HG02970 (cell line): ENCODE measurements around the gene IPO4.

Experiments used
- ATAC-seq: cut with Tn5 transposase; IDR thresholded peaks from one replicate; pipeline ENCODE4 v1.9.1; 2021; ENCODE audit warnings: mild to moderate bottlenecking, moderate library complexity, moderate number of reproducible peaks; ENCODE audit not compliant: unreplicated experiment, low FRiP score

Gene IPO4

DNA sequence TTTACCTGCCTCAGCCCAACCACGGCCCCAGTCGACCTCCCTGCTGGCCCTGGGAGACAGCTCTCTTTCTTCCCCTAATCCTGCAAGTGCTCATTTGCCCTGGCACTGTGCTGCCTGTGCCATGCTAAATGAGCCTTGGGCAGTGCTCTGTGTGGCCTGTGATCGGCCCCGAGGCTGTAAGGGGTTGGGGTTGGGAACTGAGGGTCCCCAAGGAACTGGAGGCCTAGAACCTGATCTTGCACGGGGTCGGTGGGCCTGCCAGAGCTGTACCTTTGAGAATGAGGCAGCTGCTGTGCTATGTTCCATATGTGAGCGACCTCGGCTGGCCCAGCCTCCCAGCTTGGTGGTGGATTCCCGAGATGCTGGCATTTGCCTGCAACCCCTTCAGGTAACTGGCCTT, 38.6 kb downstream of the IPO4 start:
- no peak for ATAC-seq

DNA sequence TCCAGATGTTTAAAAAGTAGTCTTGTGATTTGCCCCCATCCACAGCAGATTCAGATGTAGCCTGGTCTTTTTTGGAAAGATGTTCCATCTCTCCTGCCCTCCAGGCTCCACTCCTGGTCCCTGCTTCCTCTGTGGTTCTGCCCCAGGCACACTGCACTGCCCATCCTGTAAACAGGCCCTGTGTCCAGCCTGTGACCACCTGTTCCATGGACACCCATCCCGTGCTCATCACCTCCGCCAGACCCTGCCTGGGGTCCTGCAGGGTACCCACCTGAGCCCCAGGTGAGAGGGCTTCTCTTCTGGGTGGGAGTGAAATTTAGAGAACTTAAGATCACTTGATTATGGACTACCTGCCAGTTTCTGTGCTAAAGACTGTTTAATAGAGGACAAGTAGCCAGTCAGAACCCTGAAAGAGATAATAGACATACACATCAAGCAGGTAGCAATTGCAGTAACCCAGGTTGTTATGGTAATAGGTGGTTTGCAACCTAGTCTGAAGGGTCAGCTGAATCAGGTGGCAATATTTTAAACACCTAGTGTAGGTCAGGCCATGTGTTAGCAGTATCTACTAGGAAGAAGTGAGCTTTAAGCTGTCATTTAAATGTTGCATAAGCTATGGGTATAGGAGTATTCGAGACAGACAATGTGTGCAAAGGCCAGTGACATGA, 39.2 kb downstream of the IPO4 start:
- ATAC-seq = no peak

DNA sequence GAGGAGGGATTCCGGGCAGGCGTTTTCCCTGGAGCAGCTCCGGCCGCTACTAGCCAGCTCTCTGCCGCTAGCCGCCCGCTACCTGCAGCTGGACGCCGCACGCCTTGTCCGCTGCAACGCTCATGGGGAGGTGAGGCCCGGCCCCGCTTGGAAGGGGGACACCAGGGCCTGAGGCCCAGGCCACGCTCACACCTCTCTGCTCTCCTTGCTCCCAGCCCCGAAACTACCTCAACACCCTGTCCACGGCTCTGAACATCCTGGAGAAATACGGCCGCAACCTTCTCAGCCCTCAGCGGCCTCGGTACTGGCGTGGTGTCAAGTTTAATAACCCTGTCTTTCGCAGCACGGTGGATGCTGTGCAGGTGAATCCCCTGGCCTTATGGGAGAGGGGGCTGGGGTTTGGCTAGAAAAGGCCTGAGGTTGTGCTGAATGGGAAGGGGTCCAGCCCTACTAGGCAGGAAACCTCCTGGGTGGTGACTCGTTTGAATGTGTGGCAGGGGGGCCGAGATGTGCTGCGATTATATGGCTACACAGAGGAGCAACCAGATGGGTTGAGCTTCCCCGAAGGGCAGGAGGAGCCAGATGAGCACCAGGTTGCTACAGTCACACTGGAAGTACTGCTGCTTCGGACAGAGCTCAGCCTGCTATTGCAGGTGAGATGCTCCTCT, 40.7 kb downstream of the IPO4 start:
- peak; percentile 1 for ATAC-seq

DNA sequence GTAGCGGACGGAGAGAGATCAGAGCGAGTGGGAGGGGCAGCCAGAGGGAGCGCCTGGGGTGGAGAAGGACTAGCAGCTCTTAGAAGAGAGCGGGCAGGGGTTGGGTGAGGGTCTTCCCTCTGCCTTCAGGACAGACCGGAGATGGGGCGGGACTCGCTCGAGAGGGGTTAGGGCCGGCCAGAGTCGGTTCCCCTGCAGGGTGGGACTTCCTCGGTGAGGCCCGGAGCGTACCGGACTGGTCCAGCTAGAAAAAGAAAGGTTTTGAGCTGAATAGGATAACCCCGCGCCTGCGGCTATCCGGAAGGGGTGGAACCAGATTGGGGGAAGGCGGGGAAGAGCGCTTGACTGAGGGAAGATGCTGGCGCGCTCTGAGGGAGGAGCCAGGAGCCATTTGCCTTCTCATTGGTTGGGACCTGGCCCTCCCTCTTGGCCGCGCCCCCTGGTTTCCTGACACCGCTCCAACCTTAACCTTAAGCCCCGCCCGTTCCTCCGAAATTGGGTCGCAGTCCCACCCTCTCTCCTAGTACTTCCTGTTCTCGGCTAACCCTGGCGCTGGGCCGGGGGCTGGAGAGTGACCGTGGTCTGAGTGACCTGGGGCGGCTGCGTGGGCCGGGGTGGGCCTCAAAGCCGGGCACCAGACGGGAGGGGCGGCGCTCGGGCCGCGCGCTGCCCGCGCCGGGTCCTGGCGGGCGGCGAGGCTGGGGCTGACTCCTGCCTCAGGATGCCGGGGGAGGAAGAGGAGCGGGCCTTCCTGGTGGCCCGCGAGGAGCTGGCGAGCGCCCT, 41.4 kb downstream of the IPO4 start, which contains the start of gene RNF31:
Gene RNF31, plus strand, starts transcription at position 521 of the 783 bp plus-strand sequence. Its CDS starts 201 bp downstream, at position 722.
- ATAC-seq = peak; percentile 78

DNA sequence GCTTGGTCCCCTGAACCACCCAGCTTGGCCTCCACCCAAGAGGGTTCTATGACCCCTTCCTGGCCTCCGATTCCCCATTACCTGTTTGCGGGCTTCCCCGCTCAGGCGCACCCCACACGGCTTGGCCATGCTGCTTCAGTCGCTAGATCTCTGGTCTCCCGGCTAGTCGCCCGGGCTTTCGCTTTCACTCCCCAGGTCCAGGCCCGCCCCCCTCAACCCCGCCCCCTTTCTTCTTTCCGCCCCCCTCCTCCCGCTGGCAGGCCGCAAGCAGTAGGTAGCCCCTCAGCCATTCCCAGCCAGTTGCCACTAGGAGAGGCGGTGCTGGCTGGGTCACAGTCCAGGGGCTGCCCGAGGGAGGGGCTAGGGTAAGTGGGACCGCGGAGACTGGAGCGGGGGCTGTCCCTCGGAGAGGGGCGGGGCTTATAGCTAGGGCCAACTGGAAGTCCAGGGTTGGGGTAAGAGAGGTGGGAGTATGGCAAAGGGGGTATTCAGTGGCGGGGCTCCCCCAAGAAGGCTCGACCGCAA, 42.1 kb downstream of the IPO4 start, which contains the start of gene PSME2:
Gene PSME2, minus strand, starts transcription at position 158 of the 525 bp plus-strand sequence. Its CDS starts 29 bp downstream, at position 129.
- ATAC-seq = peak; percentile 53

DNA sequence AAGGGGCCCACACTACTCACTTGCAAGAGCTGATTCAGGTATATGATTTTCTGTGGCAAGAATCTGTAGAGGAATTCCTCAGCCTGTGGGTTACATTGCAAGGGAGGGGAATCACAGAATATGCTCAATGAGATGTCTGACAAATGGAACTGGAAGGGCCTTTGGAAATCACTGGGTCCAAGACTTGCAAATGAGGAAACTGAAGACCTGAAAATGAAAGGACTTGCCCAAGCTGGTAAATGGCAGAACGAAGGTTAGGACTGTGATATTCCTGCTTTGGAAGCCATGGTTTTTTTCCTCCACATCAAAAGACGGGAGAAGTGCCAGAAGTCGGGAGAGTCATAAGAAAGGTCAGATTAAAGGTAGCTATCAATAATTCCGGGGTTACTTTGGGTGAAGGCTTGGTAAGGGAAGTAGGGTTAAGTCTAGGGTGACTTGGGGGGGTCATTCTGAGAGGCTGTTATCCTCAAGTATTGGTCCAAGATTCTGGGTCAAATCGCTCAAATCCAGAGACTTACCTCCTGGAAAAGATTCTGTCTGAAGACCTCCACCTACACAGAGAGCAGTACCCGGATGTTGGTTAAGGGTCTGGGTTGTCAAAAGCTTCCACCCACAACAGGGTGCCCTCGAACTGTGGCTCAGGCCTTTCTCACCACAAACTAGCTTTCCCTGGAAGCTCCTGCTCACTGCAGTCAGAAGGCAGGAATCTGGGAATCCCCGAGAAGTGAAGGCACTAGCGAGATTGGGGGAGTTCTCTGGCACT, 42.7 kb downstream of the IPO4 start:
- ATAC-seq = no peak

DNA sequence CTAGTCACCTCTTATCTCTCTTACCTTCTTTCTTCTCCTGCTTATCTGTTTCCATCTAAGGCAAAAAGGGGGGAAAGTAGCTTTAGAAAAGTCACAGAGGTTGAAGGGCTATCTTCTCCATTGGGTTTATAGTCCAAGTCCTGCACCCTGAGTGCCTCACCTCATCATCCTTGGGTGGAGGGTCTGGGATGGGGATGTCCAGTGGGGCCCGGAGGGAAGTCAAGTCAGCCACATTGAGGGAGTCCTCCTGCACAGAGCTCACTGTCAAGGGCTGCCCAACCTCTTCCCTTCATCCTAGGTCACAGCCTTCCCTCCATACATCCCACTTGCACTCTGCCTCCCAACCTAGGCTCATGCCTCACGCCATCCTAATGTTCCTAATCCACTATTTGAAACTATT, 43.4 kb downstream of the IPO4 start:
- ATAC-seq = no peak

DNA sequence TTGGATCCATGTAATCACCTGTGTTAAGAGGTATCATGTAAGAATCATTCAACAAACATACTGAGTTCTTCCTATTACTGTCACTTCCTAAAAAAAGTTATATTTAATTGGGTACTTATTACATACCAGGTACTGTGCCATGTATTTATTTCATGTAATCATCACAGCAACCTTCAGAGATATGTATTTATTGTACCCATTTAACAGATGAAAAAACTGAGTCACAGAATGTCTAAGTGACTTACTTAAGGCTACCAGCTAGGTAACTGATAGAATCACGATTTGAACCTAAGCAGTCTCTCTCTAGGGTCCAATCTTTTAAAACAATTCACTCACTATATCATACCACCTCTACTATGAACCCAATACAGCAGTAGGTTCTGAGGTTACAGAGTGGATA, 44.2 kb downstream of the IPO4 start:
- ATAC-seq = no peak

DNA sequence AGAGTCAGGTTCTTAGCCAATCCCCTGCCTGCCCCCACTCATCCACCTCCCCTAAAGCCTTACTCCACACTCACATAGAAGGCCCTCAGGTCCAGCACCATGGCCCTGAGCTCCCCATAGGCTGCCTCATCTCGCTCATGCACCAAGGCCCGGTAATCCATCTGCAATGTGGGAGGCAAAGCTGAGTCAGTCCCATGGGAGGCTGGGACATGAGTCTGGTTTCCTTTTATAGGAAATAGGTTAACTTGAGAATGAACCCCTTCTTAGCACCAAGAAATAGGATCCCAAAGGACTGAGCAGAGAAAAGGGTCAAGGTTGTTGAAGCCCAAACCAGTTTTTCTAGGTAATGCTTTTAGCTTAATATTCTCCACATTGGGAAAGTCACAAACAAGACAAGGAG, 45.1 kb downstream of the IPO4 start:
- ATAC-seq = no peak

DNA sequence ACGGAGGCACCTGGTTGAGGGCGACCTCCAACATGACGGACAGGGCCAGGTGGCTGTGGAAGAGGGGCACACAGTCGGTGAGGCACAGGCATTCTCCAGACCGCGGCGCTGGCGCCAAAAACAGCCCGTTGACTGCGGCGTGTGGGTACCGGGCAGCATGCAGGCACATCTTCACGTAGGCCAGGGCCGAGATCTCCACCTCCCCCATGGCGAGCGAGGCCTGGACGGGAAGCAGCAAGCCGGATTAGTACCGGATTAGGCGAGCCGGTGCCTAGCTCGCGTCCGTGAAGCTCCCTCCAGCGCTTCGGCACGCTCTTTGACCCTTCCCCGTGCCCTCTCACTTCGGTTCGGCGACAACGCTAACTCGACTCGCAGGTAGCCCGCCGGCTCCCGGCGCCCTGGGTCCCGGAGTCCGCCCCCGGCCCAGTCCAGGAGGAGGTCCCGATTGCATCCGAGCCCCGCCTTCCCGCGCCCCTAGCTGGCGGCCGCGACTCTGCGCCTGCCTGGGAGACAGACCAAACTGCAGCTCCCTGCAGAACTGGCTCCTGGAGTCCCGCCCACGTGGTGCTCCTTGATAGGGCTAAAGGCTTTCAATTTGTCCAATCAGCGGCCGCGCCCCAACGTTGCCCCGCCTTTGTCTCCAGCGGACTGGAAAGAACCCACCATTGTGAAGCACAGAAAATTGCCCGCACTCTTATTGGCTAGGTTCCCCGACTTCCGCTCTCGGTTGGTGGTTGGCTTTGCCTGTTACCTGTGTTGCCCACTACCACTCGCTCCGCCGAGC, 47.3 kb downstream of the IPO4 start, which contains the start of gene EMC9:
Gene EMC9, minus strand, starts transcription at position 495 of the 784 bp plus-strand sequence. Its CDS starts 287 bp downstream, at position 208.
- ATAC-seq = peak; percentile 84

DNA sequence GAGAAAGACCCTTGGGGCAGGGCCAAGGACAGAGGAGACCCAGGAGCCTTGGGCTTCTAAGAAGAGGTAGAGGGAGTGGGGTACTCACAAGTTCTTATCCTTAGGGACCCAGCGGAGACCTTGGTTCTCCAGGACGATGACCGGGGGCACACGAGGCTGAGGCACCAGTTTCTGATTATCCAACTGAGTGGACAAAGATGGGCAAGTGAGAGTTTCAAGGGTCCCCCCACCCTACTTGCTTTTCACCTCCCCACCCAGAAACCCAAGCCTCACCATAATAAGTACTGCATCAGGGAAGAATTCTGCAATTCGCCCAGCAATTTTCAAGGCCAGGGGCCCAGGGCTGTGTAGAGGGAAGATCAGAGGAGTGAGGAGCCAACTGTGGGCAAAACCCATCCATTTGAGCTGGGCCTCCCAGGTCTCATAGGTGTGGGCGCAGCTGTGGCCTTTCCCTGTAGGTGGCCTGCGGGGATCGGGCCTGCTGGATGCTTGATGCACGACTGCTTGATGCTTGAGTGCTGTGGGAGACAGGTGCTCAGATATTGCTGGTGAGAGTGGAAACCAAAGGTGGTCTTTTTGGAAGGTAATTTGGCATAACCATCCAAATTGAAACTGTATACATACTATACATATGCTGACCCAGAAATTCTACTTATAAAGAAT, 49.2 kb downstream of the IPO4 start:
- ATAC-seq = no peak

DNA sequence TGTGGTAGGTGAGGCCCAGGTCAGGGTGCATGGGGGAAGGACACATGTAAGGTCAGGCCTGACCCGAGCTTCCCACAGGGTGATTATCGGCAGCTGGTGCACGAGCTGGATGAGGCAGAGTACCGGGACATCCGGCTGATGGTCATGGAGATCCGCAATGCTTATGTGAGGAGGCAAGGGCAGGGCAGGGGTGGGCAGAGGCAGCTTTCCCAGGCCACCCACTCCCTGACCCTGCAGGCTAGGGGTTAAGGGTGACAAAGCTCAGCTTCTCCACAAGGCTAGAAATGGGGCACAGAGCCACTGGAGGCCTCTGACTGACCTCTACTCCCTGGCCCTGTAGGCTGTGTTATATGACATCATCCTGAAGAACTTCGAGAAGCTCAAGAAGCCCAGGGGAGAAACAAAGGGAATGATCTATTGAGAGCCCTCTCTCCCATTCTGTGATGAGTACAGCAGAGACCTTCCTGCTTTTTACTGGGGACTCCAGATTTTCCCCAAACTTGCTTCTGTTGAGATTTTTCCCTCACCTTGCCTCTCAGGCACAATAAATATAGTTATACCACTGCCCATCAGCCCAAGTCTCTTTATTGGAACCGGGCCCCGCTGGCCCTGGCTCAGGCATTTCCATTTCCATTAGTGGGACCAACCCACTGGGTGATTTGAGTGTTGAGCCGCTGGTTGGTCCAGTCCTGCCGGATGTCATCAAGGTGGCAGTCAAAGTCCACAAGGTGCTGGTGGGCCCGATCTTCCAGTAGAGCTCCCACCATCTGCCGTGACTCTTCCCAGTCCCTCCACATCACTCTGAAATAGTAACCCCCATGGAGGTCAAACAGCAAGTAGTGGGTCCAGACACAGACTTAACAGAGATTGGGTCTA, 50.0 kb downstream of the IPO4 start:
- no peak for ATAC-seq

DNA sequence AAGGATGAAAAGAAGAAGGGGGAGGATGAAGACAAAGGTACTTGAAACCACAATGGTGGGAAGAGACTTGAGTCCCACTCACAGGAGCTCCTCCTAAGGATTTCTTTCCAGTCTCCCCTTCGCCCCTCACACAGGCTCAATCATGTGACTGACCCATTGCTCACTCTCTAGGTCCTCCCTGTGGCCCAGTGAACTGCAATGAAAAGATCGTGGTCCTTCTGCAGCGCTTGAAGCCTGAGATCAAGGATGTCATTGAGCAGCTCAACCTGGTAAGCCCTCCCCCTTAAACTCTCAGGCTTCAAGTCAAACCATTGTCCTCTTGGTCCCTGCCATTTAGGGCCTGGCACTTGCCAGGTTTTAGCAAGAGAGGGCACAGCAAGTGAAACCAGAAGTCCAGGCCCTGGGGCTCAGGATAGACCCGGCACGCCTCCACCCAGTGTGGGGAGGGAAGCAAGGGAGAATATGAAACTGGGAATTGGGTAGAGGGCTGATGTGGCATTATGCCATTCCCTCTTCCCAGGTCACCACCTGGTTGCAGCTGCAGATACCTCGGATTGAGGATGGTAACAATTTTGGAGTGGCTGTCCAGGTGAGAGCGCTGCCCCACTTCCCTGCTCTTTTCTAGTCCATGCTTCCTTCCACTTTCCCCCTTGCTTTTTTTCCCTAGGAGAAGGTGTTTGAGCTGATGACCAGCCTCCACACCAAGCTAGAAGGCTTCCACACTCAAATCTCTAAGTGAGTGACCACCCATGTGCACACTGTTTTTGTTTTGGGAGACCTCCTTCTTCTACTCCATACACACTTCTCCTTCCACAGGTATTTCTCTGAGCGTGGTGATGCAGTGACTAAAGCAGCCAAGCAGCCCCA, 50.9 kb downstream of the IPO4 start:
- no peak for ATAC-seq

DNA sequence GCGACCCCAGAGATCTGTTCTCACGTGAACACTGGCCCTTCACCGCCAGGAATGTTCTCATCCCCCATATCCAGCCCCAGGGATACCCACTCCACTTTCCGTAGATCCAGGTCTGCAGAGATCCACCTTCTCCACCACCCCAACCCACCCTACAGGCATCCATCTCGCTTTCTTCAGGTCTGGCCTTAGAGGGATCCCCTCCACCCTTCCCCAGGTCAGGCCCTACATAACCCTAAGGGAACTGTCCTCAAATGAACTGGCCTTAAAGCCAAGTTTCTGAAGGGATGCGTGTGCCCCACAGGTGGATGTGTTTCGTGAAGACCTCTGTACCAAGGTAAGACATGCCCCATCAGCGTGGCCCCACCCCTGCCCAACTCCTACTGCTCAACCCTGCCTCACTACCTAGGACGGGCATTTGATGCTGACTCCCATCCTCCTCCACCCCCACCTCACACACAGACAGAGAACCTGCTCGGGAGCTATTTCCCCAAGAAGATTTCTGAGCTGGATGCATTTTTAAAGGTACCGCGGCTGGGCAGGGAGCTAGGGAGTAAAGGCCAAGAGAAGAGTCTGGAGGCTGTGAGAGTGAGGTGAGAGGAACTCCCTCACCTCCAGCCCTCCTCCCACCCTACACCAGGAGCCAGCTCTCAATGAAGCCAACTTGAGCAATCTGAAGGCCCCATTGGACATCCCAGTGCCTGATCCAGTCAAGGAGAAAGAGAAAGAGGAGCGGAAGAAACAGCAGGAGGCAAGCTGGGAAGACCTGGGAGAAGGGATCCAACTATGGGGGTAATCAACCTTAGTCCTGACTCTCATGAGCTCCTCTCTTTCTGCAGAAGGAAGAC, 51.7 kb downstream of the IPO4 start:
- ATAC-seq = no peak

DNA sequence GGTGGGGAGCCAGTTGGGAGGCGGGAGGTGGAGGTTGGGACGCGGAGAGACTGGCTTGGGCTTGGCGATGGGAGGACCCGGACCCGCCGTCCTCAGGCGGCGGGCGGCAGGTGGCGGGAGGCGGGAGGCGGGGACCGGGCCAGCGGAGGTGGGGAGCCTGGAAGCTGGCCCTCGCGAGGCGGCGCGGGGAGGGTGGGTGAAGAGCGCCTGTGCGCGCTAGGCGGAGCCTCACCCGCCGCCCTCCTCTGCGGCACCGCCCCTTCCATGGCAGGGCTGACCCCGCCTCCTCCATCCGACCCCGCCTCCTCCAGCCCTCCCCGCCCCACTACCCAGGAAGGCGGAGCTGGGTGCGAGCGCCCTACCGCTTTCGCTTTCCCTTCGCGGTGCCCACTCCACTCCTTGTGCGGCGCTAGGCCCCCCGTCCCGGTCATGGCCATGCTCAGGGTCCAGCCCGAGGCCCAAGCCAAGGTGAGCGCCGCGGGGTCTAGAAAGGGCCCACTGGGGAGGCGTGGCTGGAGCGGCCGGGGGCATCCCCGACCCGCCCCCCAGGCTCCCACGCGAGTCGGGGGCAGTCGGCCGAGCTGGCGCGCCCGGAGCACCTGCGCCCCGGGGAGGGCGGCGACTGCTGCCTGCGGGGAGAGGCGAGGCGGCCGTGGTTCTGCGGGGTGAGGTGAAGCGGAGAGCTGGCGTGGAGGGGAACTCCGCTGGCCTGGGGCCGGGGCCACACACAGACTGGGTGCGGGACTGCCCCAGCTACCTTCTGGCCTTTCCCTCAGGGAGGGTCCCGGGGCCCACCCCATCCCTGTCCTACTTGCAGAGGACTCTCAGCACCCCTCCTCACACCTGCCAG, 52.6 kb downstream of the IPO4 start, which contains the start of gene PSME1:
Gene PSME1, plus strand, starts transcription at position 361 of the 850 bp plus-strand sequence. Its CDS starts 69 bp downstream, at position 430.
- ATAC-seq = peak; percentile 84
